ENCODE results near the gene NXPH4. TPM values are rescaled to one million over a fixed set of nuclear protein-coding genes. Genes with fewer than 3 reads are reported as not detected.

Gene NXPH4
- total RNA-seq, 1 donor from 2014 or later, result not detected

- DNase-seq (no peak), ATAC-seq (no peak)
- Histone ChIP-seq H3K27me3 (no peaks in the 10 kb centered on the region), H3K4me1 (no peaks in the 10 kb centered on the region), H3K9me3 (no peaks in the 10 kb centered on the region), H3K36me3 (peaks cover 88% of the 10 kb centered on the region), H3K4me3 (no peak overlapping the region), H3K27ac (no peak overlapping the region)
- intact Hi-C loops (cut with DNase I), result no loop called here
- TF ChIP-seq, protein P1, sequence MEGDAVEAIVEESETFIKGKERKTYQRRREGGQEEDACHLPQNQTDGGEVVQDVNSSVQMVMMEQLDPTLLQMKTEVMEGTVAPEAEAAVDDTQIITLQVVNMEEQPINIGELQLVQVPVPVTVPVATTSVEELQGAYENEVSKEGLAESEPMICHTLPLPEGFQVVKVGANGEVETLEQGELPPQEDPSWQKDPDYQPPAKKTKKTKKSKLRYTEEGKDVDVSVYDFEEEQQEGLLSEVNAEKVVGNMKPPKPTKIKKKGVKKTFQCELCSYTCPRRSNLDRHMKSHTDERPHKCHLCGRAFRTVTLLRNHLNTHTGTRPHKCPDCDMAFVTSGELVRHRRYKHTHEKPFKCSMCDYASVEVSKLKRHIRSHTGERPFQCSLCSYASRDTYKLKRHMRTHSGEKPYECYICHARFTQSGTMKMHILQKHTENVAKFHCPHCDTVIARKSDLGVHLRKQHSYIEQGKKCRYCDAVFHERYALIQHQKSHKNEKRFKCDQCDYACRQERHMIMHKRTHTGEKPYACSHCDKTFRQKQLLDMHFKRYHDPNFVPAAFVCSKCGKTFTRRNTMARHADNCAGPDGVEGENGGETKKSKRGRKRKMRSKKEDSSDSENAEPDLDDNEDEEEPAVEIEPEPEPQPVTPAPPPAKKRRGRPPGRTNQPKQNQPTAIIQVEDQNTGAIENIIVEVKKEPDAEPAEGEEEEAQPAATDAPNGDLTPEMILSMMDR (IDR thresholded peaks at IDR 0.05), result no peak
Observed at GRCh38 chr12:57194253-57194652, 22.3 kb upstream of the NXPH4 start.

- no peak for DNase-seq
Observed at GRCh38 chr12:57195186-57195585, 21.4 kb upstream of the NXPH4 start.

DNA sequence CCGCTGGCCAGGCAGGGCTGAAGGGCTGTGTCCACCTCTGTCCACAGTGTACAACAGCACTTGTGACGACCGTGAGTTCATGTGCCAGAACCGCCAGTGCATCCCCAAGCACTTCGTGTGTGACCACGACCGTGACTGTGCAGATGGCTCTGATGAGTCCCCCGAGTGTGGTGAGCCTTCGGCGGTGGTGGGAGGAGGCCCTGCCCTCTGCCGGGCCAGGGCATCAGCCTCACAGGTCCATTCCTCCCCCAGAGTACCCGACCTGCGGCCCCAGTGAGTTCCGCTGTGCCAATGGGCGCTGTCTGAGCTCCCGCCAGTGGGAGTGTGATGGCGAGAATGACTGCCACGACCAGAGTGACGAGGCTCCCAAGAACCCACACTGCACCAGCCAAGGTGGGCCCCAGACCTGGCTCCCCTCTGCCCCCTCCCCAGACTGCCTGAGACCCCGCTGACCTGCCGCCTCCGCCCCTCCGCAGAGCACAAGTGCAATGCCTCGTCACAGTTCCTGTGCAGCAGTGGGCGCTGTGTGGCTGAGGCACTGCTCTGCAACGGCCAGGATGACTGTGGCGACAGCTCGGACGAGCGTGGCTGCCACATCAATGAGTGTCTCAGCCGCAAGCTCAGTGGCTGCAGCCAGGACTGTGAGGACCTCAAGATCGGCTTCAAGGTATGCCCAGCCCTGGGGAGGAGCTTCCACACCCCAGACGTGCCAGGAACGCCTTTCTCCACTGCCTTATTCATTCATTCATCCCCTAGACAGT is 20.8 kb upstream of the NXPH4 start:
- H3K4me1 ChIP-seq, result no peaks in the 10 kb centered on the region
- peaks cover 90% of the 10 kb centered on the region for H3K36me3 ChIP-seq
- H3K9me3 ChIP-seq, result no peaks in the 10 kb centered on the region
- no peak for DNase-seq
- TF ChIP-seq, protein P1 (IDR thresholded peaks at IDR 0.05), result no peak
- H3K4me3 ChIP-seq, result no peak overlapping the region
- intact Hi-C loops (cut with DNase I), result no loop called here
- H3K27me3 ChIP-seq, result no peaks in the 10 kb centered on the region
- ATAC-seq, result no peak
- H3K27ac ChIP-seq, result no peak overlapping the region

More at GRCh38 chr12:57195186-57195585, 21.4 kb upstream of the NXPH4 start:
- H3K4me1 ChIP-seq, result no peaks in the 10 kb centered on the region
- intact Hi-C loops (cut with DNase I), result no loop called here
- TF ChIP-seq, protein P1 (IDR thresholded peaks at IDR 0.05), result no peak
- peaks cover 90% of the 10 kb centered on the region for H3K36me3 ChIP-seq
- H3K9me3 ChIP-seq, result no peaks in the 10 kb centered on the region
- H3K27me3 ChIP-seq, result no peaks in the 10 kb centered on the region
- no peak overlapping the region for H3K27ac ChIP-seq
- ATAC-seq, result no peak
- no peak overlapping the region for H3K4me3 ChIP-seq

DNA sequence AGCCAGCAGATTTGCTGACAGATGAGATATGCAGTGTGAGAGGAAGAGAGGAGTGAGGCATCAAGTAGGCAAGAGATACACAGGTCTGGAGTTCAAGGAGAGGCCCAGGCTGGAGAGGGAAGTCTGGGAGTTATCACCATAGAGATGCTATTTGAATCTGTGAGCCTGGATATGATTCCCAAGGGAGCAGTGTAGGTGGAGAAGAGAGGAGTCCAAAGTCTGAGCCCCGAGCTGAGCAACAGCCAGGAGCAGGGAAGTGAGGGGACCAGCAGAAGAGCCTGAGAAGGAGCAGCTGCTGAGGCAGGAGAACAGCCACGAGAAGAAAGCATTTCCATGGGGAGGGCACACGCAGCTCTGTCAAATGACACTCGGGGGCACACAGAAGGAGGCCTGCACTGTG is 20.2 kb upstream of the NXPH4 start:
- TF ChIP-seq, protein P1 (IDR thresholded peaks at IDR 0.05), result no peak
- intact Hi-C loops (cut with DNase I), result no loop called here
- no peaks in the 10 kb centered on the region for H3K4me1 ChIP-seq
- no peak overlapping the region for H3K4me3 ChIP-seq
- H3K9me3 ChIP-seq, result no peaks in the 10 kb centered on the region
- DNase-seq (no peak), ATAC-seq (no peak)
- peaks cover 92% of the 10 kb centered on the region for H3K36me3 ChIP-seq
- no peaks in the 10 kb centered on the region for H3K27me3 ChIP-seq
- no peak overlapping the region for H3K27ac ChIP-seq

- Histone ChIP-seq H3K4me3 (no peak overlapping the region), H3K36me3 (peaks cover 97% of the 10 kb centered on the region), H3K27me3 (no peaks in the 10 kb centered on the region), H3K4me1 (no peaks in the 10 kb centered on the region), H3K9me3 (no peaks in the 10 kb centered on the region), H3K27ac (no peak overlapping the region)
- no peak for ATAC-seq
- no peak for DNase-seq
- TF ChIP-seq, protein P1 (IDR thresholded peaks at IDR 0.05), result no peak
- intact Hi-C loops (cut with DNase I), result no loop called here
Observed at GRCh38 chr12:57196956-57197355, 19.6 kb upstream of the NXPH4 start.
